Cardiac muscle cell (in vitro differentiated cells and primary cell): ENCODE results near the gene WDR91. TPM values are rescaled to one million over a fixed set of nuclear protein-coding genes. Genes with fewer than 3 reads are reported as not detected.

Source experiments
- DNase-seq, 2 donors: peaks; one replicate each; pipeline versions ENCODE4 v3.0.0 to v3.0.0-alpha.2; 2010 to 2017; ENCODE audit warnings: low read depth in 1 of 2, low spot score in 1 of 2
- H3K27ac ChIP-seq: fragments of 200-600 bp; sonication (generic); 2 replicates; pipeline ENCODE4 v1.5.1; 2016
- H3K27me3 ChIP-seq: fragments of 200-600 bp; sonication (generic); 2 replicates; pipeline ENCODE4 v1.6.0; 2016; ENCODE audit warnings: control low read depth
- H3K36me3 ChIP-seq: fragments of 200-600 bp; sonication (generic); 2 replicates; pipeline ENCODE4 v1.5.1; 2016; ENCODE audit warnings: control low read depth
- H3K4me1 ChIP-seq: fragments of 200-600 bp; sonication (generic); 2 replicates; pipeline ENCODE4 v1.8.1; 2017; ENCODE audit warnings: low read depth, mild to moderate bottlenecking, mixed run types
- H3K4me3 ChIP-seq: fragments of 200-600 bp; sonication (generic); 2 replicates; pipeline ENCODE4 v1.5.1; 2016; ENCODE audit warnings: mild to moderate bottlenecking
- H3K9me3 ChIP-seq: fragments of 200-600 bp; sonication (generic); 2 replicates; pipeline ENCODE4 v1.5.1; 2017; ENCODE audit warnings: low read depth, mild to moderate bottlenecking, control low read depth
- CTCF ChIP-seq: IDR thresholded peaks from 2 replicates; pipeline ENCODE4 v1.5.1; 2012; ENCODE audit warnings: low read depth, mild to moderate bottlenecking, low read length
- polyA plus RNA-seq: library from polyadenylated mRNA; unstranded; fragments of >200 nt; fragmentation: Nextera tagmentation; extraction: Ambion mirVana; gene quantifications from 2 replicates; pipeline ENCODE4 v1.2.1, GENCODE V29; 2016
- total RNA-seq: library from RNA; depleted of rRNA; stranded (reverse); fragments of >200 nt; gene quantifications from 2 replicates; pipeline ENCODE4 v1.2.3, GENCODE V29; 2016

Gene WDR91
- total and polyA plus RNA-seq, 2 experiments from 2014 or later, result 13.6 to 16.7 TPM

DNA sequence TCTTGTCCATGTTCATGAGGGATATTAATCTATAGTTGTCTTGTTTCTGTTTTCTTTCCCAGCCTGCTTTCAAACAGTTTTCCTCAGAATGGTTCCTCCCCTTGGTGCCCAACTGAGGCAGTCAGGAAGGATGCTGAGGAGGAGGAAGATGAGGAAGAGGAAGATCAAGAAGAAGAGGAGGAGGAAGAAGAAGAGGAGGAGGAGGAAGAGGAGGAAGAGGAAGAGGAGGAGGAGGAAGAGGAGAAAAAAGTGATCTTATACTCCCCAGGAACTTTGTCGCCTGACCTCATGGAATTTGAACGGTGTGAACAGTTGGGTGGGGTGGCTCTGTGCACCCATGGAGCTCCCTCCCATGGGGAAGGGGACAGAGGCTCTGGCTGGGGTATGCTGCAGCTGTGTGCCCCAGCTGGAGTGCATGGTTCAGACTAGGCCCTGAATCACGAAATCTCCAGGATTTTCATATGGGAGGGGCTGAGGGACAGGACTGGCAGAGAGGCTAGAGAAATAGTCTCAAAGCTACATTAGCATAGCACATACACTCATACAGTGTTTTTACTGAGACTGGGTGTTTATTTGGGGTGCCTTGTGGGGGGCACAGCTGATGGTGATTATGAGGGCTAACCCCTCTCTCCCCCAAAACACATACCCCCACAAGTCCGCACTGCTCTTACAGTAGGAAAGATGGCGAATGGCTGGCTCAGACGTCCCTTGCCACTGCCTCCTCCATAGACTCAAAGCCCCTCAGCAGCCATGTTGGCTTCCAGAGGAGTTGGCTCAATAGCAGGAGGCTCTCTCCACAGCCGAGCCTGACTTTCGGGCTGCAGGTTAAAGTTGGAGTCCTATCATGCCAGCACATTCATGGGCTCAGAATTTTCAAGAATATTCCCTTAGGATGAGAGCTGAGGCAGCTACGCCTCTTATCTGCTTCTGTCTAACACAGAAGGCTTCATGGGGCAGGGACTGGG, 34.2 kb upstream of the WDR91 start:
- Histone ChIP-seq H3K4me1 (no peaks in the 10 kb centered on the region), H3K27me3 (no peaks in the 10 kb centered on the region), H3K27ac (no peak overlapping the region), H3K9me3 (no peaks in the 10 kb centered on the region), H3K4me3 (no peak overlapping the region), H3K36me3 (no peaks in the 10 kb centered on the region)
- DNase-seq, result no peak
- no peak for TF ChIP-seq CTCF

- H3K4me1 ChIP-seq, result no peaks in the 10 kb centered on the region
- no peaks in the 10 kb centered on the region for H3K27me3 ChIP-seq
- TF ChIP-seq CTCF, result no peak
- H3K36me3 ChIP-seq, result no peaks in the 10 kb centered on the region
- H3K27ac ChIP-seq, result no peak overlapping the region
- no peak overlapping the region for H3K4me3 ChIP-seq
- no peaks in the 10 kb centered on the region for H3K9me3 ChIP-seq
- no peak for DNase-seq
These were observed 30.9 kb upstream of the WDR91 start for GRCh38 chr7:135242096-135242684.

GRCh38 chr7:135240441-135240840, 29.1 kb upstream of the WDR91 start:
- Histone ChIP-seq H3K36me3 (no peaks in the 10 kb centered on the region), H3K9me3 (no peaks in the 10 kb centered on the region), H3K27ac (no peak overlapping the region), H3K4me1 (no peaks in the 10 kb centered on the region), H3K4me3 (no peak overlapping the region), H3K27me3 (no peaks in the 10 kb centered on the region)
- TF ChIP-seq CTCF, result no peak
- no peak for DNase-seq

GRCh38 chr7:135239263-135239662, 27.9 kb upstream of the WDR91 start:
- Histone ChIP-seq H3K36me3 (no peaks in the 10 kb centered on the region), H3K4me1 (no peaks in the 10 kb centered on the region), H3K9me3 (no peaks in the 10 kb centered on the region), H3K27me3 (no peaks in the 10 kb centered on the region), H3K4me3 (no peak overlapping the region), H3K27ac (no peak overlapping the region)
- no peak for TF ChIP-seq CTCF
- DNase-seq, result no peak

GRCh38 chr7:135238112-135238744, 26.9 kb upstream of the WDR91 start:
- no peaks in the 10 kb centered on the region for H3K4me1 ChIP-seq
- H3K36me3 ChIP-seq, result no peaks in the 10 kb centered on the region
- H3K9me3 ChIP-seq, result no peaks in the 10 kb centered on the region
- peak; percentile 37 for TF ChIP-seq CTCF
- H3K27ac ChIP-seq, result no peak overlapping the region
- no peak overlapping the region for H3K4me3 ChIP-seq
- no peak for DNase-seq
- H3K27me3 ChIP-seq, result no peaks in the 10 kb centered on the region
